Measurements from ENCODE around the gene MCTP1. TPM values are rescaled to one million over a fixed set of nuclear protein-coding genes. Genes with fewer than 3 reads are reported as not detected.

Gene MCTP1
- total and polyA plus RNA-seq, 2 of the 8 experiments (the other 6 are each of a cell fraction or from before 2014, with no cell fraction given) = 0.56 to 3.4 TPM

- ChIA-PET POLR2A (ENCODE audit: partially characterized antibody) (no interaction called here), CTCF (ENCODE audit: partially characterized antibody) (interaction anchor here (1.2 kb wide), 1 partner anchor 14 kb away, joined by 3 read pairs; no protein-coding TSS in a partner anchor)
- Histone ChIP-seq H3K79me1 (ENCODE audit: low read depth, low read length) (no peaks in the 10 kb centered on the region), H3K4me3 (ENCODE audit: extremely low read depth in 1 of 4, insufficient read depth in 2 of 4, low read depth in 3 of 4, low read length in 4 of 4) (no peak overlapping the region), H2BK15ac (ENCODE audit: low read length) (no peak overlapping the region), H2BK5ac (ENCODE audit: low read depth, low read length) (no peak overlapping the region), H3K23ac (ENCODE audit: insufficient read length) (no peak overlapping the region), H3K56ac (replicated peaks; ENCODE audit: insufficient read length, low read depth, low read length) (no peak overlapping the region), H4K5ac (ENCODE audit: insufficient read length, low read depth, low read length) (no peak overlapping the region), H3K27me3 (replicated peaks in 1 of 4; ENCODE audit: control insufficient read depth in 3 of 4, extremely low read depth in 1 of 4, insufficient read depth in 3 of 4, low read length in 3 of 4) (no peaks in the 10 kb centered on the region), H3K9ac (replicated peaks in 1 of 4; ENCODE audit: extremely low read depth in 1 of 4, low read depth in 3 of 4, low read length in 3 of 4) (no peak overlapping the region), H2BK12ac (ENCODE audit: low read depth, low read length) (no peak overlapping the region), H3K14ac (ENCODE audit: insufficient read length) (no peak overlapping the region), H4K20me1 (replicated peaks in 1 of 2; ENCODE audit: control insufficient read depth in 1 of 2, insufficient read depth in 2 of 2, low read length in 2 of 2) (no peaks in the 10 kb centered on the region), H3K36me3 (ENCODE audit: control insufficient read depth in 2 of 4, insufficient read depth in 4 of 4, low read length in 3 of 4) (no peaks in the 10 kb centered on the region), H3K4me2 (ENCODE audit: insufficient read depth in 1 of 2, low read depth in 2 of 2, low read length in 2 of 2) (no peak overlapping the region), H3K4me1 (replicated peaks in 1 of 4; ENCODE audit: control insufficient read depth in 3 of 4, insufficient read depth in 4 of 4, low read length in 3 of 4) (peaks cover 0 to 3% (median 0%) of the 10 kb centered on the region in 4 experiments; a peak in 1 of 7 replicates), H2BK20ac (ENCODE audit: low read length) (no peak overlapping the region), H2AFZ (ENCODE audit: low read length) (no peak overlapping the region), H3K4ac (replicated peaks; ENCODE audit: insufficient read length, low read depth, low read length) (no peak overlapping the region), H3K23me2 (ENCODE audit: low read depth, low read length) (no peaks in the 10 kb centered on the region), H3K27ac (ENCODE audit: low read depth, low read length) (no peak overlapping the region; the same call in 1 of the 2 replicates), H3K18ac (ENCODE audit: extremely low read depth, low read length) (no peak overlapping the region), H2BK120ac (replicated peaks; ENCODE audit: low read depth, low read length) (no peak overlapping the region), H4K91ac (replicated peaks; ENCODE audit: insufficient read length, low read length) (no peak overlapping the region), H3K79me2 (ENCODE audit: control insufficient read depth in 1 of 2, insufficient read depth in 2 of 2, low read length in 2 of 2) (no peaks in the 10 kb centered on the region), H3K9me3 (ENCODE audit: insufficient read depth in 2 of 2, low read depth in 1 of 2, low read length in 1 of 2) (no peaks in the 10 kb centered on the region), H4K8ac (ENCODE audit: extremely low read depth, insufficient read depth, low read length) (no peak overlapping the region), H2AK5ac (ENCODE audit: low read depth, low read length) (no peak overlapping the region)
- no peak for DNase-seq (ENCODE audit: low read depth in 1 of 2, low spot score in 2 of 2)
- no peak for FAIRE-seq
- WGBS, 2 experiments (ENCODE audit: extremely low coverage in 1 of 2, insufficient coverage in 1 of 2, insufficient read length in 1 of 2, insufficient replicate concordance in 2 of 2, low coverage in 1 of 2, low lambda C conversion rate in 2 of 2, missing lambda C conversion rate in 1 of 2) = 93% methylated on average over 2 of the region's 2 CpGs; no CpG with 5 or more reads in 1 of the 2 experiments
- TF ChIP-seq JUN (IDR thresholded peaks at IDR 0.05; ENCODE audit: low read depth, low read length) = no peak
- TF ChIP-seq CHD1 (IDR thresholded peaks at IDR 0.05; ENCODE audit: low read depth, low read length) = no peak
- TF ChIP-seq BRCA1 (IDR thresholded peaks at IDR 0.05; ENCODE audit: low read depth, low read length) = no peak
Measured at GRCh38 chr5:95217881-95218280, 67.0 kb downstream of the MCTP1 start.

Measured in H1 (cell line).